Stimulated activated CD8-positive, alpha-beta memory T cell treated with anti-CD3 and anti-CD28 coated beads, Interleukin-15, amount 100 ng/mL, for 4 hours (primary cell): ENCODE measurements around the gene P4HTM.
"Not testable (repeated sequence)": the region's sequence is repeated elsewhere in the genome, so short reads cannot be mapped to it uniquely, and the experiment has no call there.

ENCODE experiments used
- DNase-seq, 2 donors: peaks; one replicate each; pipeline ENCODE4 v3.0.0-alpha.2; 2020; ENCODE audit warnings: low read depth in 2 of 2

Gene P4HTM

DNA sequence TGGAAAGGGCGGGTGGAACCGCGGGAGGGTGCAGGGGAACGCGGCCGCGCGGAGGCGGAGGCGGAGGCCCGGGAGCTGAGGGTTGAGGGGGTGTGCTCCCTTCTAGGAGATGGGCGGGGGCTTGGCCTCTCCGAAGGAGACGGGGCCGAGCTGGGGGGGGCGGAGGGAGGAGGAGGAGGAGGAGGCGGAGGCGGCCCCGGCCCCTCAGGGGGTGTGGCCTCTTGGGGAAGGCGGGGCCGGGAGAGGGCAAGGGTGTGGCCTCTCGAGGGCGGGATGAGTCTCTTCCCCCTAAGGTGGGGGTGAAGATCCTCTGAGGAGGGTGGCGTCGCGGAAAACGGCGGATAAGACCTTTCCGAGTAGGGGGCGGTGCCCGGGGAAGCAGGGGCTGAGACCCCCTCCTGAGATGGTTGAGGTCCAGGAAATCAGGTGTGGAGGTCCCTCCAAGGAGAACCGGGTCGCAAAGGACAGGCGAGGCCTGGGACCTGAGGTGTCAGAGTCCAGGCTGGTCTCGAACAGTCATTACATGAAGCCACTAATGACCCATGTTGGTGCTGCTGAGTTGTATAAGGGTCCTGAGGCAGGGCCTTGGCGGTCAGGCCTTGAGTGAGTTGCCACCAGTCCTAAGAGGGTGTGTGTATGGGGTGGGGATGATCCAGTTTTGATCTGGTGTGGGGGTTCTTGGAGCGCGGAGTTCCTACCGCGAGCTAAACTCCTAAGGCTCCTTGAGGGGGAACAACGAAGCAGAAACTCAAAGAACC, 17.9 kb downstream of the P4HTM start:
- DNase-seq: peak; percentile 78 to 84

- not testable (repeated sequence) for DNase-seq
These were observed 18.6 kb downstream of the P4HTM start for GRCh38 chr3:49008627-49009026.

GRCh38 chr3:49009396-49009795, 19.4 kb downstream of the P4HTM start:
- DNase-seq: no peak

GRCh38 chr3:49012441-49013017, 22.5 kb downstream of the P4HTM start:
- DNase-seq: no peak

GRCh38 chr3:49013113-49013737, 23.2 kb downstream of the P4HTM start:
- no peak for DNase-seq

DNA sequence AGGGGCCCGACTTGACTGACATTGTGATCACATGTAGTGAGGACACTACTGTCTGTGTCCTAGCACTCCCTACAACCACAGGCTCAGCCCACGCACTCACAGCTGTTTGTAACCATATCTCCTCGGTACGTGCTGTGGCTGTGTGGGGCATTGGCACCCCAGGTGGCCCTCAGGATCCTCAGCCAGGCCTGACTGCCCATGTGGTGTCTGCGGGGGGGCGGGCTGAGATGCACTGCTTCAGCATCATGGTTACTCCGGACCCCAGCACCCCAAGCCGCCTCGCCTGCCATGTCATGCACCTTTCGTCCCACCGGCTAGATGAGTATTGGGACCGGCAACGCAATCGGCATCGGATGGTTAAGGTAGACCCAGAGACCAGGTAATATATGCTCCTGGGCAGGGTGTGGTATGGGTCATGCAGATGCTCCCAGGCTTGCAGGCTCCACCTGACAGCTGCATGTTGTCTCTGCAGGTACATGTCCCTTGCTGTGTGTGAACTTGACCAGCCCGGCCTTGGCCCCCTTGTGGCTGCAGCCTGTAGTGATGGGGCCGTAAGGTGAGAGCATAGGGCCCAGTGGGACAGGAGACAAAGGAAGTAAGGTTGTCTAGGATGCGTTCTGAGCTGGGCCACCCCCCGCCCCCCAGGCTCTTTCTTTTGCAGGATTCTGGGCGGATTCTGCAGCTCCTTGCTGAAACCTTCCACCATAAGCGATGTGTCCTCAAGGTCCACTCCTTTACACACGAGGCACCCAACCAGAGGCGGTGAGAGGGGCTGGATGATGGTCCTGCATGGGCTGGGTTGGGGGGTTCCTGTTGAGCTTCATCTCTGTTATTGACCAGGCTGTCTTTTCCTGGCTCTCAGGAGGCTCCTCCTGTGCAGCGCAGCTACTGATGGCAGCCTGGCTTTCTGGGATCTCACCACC, 24.0 kb downstream of the P4HTM start:
- no peak for DNase-seq

- DNase-seq: no peak
These were observed 25.0 kb downstream of the P4HTM start for GRCh38 chr3:49015072-49015471.

- DNase-seq: no peak
These were observed 25.7 kb downstream of the P4HTM start for GRCh38 chr3:49015765-49016164.

- DNase-seq: no peak
These were observed 26.6 kb downstream of the P4HTM start for GRCh38 chr3:49016414-49017228.

DNA sequence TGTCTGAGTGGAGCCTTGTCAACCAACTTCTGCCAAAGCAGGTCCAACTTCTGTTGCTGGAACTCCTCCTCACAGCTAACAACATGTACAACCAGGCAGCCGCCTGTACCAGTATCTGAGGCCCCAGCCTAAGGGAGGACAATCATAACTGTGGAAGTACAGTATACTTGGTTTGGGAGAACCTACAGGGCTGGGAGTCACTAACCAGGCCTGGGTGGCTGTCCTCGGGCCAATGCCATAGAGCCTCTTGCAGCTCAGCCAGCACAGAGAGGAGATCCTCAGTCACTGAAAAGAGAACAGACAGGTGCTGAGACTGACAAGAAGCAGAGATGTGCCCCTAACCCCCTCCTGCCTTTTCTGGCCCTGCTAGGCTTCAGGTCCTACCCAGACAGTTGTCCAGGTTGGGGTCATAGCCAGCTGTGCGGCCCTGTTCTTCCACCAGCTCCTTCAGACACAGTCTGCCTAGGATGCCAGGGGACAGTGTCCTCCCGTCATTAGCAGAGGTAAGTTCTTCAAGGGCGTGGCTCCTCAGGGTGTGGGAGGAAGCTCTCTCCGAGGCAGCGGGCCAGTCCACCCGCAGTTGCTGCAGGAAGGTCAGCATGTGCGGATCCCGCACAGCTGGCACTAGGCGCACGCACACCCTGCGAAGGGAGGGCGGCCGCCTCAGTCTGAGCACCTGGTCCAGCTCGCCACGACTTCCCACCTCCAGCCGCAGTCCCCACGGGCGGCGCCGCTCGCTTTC, 27.4 kb downstream of the P4HTM start:
- DNase-seq: no peak

DNA sequence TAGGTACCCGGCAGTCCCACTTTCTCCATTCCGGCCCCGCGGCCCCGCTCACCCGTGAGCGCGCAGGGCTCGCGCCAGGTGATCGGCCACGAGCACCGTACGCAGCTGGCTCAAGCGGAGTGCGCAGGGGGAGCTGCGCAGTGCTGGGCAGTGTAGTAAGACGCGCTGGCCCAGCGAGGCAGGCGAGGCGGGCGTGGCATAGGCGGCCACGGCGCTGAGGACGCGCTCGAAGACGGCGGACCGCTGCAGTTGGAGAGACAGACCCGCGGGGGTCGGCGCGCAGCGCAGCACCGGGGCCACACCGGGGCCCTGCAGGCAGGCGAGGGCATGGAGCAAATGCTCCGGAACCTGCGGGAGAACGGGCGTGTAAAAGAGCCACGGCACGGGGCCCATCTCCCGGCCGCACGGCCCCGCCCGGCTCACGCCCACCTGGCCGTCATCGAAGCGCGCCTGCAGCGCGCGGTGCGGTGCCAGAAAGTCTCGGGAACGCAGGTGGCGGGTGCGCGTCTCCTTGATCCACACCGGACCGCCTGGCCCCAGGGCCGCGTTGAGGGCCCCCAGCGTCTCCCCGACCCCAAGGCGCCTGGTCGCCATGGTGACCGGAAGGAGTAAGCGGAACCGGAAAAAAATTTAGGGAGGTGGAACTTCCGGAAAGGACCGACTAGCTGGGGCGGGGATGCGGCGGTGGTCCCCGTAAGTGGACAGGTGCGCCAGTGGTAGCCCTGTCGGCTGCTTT, 28.1 kb downstream of the P4HTM start, which contains the start of gene DALRD3:
Gene DALRD3, minus strand, starts transcription at position 610 of the 736 bp plus-strand sequence. Its CDS starts 16 bp downstream, at position 594.
- no peak for DNase-seq

DNA sequence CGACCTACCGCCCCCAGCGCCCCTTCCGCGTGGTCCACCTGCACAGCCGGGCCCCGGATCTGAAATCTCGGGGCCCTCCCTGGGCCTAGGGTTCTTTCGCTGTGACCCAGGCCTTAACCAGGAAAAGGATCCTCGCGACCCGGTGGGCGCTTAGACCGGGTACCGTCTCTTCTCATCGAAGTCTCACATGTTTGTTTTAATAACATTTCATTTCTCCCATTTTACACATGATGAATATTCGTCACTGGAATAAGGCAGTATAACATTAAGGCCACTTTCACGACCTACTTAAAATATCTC, 28.6 kb downstream of the P4HTM start:
- no peak for DNase-seq

DNA sequence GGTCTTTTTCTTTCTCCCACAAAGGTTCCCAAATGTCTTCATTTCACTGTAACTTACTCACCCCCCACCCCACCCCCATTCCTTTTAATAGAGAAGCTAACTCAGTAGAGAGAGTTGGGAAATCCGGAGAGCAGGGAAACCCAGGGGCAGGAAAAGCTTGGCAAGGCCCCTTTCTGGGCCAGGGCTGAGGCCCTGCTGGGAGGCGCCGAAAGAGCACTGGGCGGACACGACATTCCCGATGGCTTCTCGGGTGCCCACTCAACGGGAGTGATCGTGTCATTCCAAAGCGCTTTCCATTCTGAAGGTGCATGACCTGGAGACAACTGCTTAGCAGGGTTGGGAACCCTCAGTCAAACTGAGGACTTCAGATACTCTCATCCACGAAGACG, 29.9 kb downstream of the P4HTM start:
- no peak for DNase-seq

DNA sequence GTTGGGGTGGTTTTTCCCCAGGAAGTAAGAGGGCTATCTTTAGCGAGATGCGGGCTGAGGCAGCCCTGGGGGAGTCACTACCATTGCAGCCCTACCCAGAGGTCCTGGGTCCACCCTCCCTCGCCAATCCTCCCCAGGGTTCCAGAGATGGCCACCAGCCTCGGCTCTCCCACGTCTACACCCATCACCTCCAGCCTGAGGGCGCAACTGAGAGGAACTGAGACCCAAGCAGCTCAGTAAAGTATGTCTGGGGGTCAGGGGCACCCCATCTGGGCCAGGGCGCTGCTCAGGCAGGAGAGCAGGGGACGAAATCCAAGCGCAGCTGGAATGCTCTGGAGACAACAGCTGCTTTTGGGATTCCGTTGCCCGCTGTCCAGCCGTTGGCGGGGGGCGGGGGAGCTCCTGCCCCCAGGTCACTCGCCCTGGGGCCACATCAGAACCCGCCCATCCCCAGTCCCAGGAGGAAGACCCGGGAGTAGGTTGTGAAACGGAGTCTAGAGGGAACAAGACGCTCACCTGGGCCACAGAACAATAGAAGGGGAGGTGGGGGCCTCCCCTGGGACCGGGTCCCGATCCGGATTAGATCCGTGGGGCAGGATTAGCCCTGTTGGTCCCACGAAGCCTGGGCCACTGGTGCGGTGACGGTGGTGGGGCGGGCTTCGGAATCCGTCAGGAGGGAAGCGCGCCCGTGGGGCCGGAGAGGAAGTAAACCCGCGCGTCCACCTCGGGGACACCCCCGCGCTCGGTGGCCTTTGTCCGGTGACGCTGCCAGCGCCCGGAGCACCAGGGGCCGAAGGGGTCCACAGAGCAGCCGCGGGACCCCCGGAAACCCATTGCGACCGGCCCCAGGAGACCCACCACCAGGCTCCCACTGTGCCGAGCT, 30.5 kb downstream of the P4HTM start:
- no peak for DNase-seq

DNA sequence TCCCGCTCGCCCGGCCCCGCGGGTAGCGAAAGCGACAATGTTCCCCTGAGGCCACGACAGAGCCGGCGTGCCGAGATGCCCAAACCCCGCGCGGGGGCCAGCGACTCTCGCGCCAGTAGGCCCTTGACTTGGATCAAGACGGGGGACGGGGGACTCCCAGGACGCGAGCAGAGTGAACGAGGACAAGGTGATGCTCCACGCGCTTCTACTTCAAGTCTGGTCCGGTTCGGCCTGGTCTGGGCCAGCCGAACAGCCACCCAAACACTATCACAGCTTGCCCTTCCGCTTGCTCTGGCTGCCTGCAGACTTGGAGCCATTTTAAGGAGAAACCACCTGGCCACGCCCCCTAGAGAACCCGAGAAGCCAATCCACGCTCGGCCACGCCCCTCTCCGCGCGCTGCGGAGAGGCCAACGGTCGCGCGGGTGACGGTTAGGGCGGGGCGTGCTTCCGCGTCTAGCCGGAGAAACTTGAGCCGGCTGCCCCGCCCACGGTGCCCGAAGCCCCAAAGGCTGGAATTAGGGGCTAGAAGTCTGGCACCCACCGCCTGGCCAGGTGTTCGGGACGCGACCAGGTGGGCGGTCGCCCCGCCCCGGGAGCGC, 31.3 kb downstream of the P4HTM start:
- peak; percentile 94 to 95 for DNase-seq

- peak; percentile 79 to 84 for DNase-seq
These were observed 32.0 kb downstream of the P4HTM start, which contains the start of gene NDUFAF3 for GRCh38 chr3:49021813-49022687. Gene NDUFAF3 (plus strand): TSS chr3:49022121. CDS start chr3:49022145, 24 bp downstream.

DNA sequence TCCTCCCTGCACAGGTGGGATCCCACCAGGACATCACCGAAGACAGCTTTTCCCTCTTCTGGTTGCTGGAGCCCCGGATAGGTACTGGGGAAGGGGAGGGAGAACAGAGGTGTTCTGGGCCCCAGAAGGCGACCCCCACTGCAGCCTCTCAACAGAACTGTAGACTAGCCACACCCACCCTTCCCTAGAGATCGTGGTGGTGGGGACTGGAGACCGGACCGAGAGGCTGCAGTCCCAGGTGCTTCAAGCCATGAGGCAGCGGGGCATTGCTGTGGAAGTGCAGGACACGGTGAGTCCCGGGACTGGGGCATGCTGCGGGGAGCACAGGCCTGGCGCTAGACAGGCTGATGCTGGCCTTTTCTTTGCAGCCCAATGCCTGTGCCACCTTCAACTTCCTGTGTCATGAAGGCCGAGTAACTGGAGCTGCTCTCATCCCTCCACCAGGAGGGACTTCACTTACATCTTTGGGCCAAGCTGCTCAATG, 32.7 kb downstream of the P4HTM start:
- no peak for DNase-seq
